KBM-7 (cell line): ENCODE data around the gene NOC4L.

Experiments
- DNase-seq: peaks from one replicate; pipeline ENCODE4 v3.0.0-alpha.2; 2015
- in situ Hi-C: fragments of 300-500 bp; cut with MboI; formaldehyde crosslinking; loops from 2 replicates; pipeline ENCODE4 v1.14.3; 2020; ENCODE audit warnings: low sequenced_read_pairs, low pct_unique_long_range_greater_than_20kb, mixed read lengths

The NOC4L gene

GRCh38 chr12:132164426-132164825, 20.2 kb downstream of the NOC4L start:
- in situ Hi-C loops: no loop called here
- no peak for DNase-seq

- no peak for DNase-seq
- in situ Hi-C loops: no loop called here
Observed at GRCh38 chr12:132165584-132165983, 21.3 kb downstream of the NOC4L start.

- DNase-seq: no peak
- in situ Hi-C loops: no loop called here
Observed at GRCh38 chr12:132166093-132166492, 21.8 kb downstream of the NOC4L start.

DNA sequence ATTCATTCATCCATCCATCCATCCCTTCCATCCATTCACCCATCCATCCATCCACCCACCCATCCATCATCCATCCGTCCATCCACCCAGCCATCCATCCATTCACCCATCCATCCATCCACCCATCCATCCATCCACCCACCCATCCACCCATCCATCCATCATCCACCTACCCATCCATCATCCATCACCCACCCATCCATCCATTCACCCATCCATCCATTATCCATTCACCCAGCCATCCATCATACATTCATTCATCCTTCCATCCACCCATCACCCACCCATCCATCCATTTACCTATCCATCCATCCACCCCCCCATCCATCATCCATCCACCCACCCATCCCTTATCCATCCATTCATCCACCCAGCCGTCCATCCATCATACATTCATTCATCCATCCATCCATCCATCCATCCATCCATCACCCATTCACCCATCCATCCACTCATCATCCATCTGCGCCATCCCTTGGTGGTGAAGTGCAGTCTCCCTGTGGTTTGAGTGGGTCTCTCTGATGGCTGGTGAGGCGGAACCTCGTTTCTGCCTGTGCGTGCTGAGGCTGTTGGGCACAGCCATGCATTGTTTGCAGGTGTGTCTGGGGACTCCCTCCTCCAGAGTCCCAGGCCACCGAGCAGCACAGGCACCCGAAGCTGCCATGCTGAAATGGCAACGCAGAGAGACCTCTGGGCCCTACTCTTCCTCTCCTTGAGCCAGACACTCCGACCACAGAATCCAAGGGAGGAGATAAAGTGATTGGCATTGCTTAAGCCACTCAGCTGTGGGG, 22.7 kb downstream of the NOC4L start:
- DNase-seq: no peak
- in situ Hi-C loops: no loop called here

DNA sequence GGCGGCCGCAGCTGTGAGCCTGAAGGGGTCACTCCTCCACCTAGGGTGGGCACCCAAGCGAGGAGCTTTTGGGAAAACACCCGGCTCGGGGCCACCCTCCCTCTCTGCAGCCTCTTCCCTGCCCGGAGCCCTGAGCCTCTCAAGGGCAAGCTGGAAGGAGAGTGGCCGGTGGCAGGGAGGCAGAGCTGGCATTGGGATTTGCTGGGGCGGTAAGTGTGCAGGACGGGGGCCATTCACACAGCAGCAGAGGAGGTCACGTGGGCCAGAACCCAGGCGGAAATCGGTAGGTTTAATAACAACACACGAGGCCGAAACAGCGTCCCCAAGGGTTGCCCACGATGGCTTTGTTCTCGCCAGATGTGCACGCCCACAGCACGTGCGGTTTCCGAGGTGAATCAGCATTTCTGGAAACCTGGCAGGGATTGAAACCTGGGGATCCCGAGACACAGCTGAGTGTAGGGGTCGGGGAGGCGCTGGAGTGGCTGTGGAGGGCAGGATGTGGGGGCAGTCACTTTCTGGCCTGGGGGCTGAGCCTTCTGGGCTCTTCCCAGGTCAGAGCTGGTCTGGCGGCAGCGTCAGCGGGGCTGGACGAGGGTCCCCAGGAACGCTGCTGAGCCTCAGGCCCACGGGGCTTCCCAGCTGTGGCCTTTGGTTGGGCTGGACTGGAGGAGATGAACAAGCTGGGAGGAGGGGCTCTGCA, 23.5 kb downstream of the NOC4L start:
- in situ Hi-C loops: no loop called here
- peak; percentile 49 for DNase-seq

- in situ Hi-C loops: no loop called here
- DNase-seq: no peak
Observed at GRCh38 chr12:132168311-132169031, 24.2 kb downstream of the NOC4L start.

DNA sequence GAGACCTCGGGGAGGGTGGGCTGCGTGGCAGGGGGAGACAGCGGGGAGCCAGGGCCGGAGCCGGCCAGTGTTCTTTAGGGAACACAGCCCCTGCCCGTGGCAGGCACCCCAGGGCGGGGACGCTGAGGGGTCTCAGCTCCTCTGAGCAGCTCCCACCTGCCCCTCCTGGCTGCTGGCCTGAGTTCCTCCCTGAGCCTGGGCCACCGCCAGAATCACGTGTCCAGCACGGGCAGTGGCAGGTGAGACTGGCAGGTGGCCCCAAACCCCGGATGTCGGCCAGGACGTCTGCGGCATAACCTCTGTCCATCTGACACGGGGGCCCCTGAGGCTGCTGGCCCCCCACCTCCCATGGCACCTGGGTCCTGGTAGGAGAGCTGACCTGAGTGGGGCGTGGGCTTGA, 25.1 kb downstream of the NOC4L start:
- DNase-seq: no peak
- in situ Hi-C loops: no loop called here

DNA sequence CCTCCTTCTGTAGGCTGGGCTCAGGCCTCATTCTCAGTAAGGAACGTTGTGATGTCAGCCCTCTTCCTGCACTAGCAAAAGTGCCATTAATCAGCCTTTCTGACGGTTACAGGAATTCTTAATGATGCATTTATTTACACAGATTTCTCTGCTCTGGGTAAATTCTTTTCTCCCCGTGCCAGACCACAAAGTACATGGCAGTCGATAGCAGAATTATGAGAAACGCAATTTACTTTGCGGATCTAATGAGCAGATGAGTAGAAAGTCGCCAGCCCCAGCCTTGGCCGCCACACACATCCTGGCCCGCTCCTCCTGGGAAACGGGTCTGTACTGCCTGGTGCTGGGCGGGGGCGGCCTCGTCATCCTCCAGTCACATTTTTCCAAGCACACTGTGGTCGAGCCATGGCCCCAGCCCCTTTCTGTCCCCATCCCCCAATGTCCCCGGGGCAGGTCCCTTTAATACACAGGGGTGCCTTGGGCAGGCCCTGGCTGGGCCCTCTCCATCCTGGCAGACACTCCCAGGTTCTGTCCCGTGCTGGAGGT, 25.9 kb downstream of the NOC4L start:
- in situ Hi-C loops: no loop called here
- no peak for DNase-seq

GRCh38 chr12:132170637-132171292, 26.5 kb downstream of the NOC4L start:
- no peak for DNase-seq

GRCh38 chr12:132171293-132171967, 27.2 kb downstream of the NOC4L start:
- no peak for DNase-seq
- in situ Hi-C loops: no loop called here

More at GRCh38 chr12:132170637-132171292, 26.5 kb downstream of the NOC4L start:
- in situ Hi-C loops: no loop called here

- in situ Hi-C loops: no loop called here
- no peak for DNase-seq
Observed at GRCh38 chr12:132171968-132172521, 27.8 kb downstream of the NOC4L start.

GRCh38 chr12:132172619-132173018, 28.4 kb downstream of the NOC4L start:
- in situ Hi-C loops: no loop called here
- DNase-seq: no peak

GRCh38 chr12:132173135-132174014, 29.1 kb downstream of the NOC4L start:
- DNase-seq: peak; percentile 50
- in situ Hi-C loops: no loop called here

- DNase-seq: no peak
Observed at GRCh38 chr12:132174015-132174838, 30.0 kb downstream of the NOC4L start.

GRCh38 chr12:132174839-132175490, 30.7 kb downstream of the NOC4L start:
- no peak for DNase-seq
- in situ Hi-C loops: no loop called here

More at GRCh38 chr12:132174015-132174838, 30.0 kb downstream of the NOC4L start:
- in situ Hi-C loops: no loop called here
